GM06990 (cell line): ENCODE measurements around the gene AFG3L2.
A peak's percentile ranks its signal among the peaks of the same experiment; 100 is the strongest.

Experiments used
- DNase-seq: peaks from one replicate; pipeline ENCODE4 v3.0.0-alpha.2; 2011; ENCODE audit not compliant: insufficient read length; ENCODE audit errors: extremely low read depth
- H3K27me3 ChIP-seq: replicated peaks from 2 replicates; pipeline ENCODE4 v1.6.0; 2011; ENCODE audit warnings: low read length; ENCODE audit not compliant: control insufficient read depth, insufficient read depth
- H3K36me3 ChIP-seq: 2 replicates; pipeline ENCODE4 v1.5.1; 2011; ENCODE audit warnings: low read length; ENCODE audit not compliant: control insufficient read depth, insufficient read depth
- H3K4me3 ChIP-seq: replicated peaks from 2 replicates; pipeline ENCODE4 v1.5.1; 2011; ENCODE audit warnings: low read depth, mild to moderate bottlenecking, control low read depth, low read length
- CTCF ChIP-seq: IDR thresholded peaks from 2 replicates; pipeline ENCODE4 v1.5.1; 2011; ENCODE audit warnings: low read length, control low read depth, mild to moderate bottlenecking, inconsistent platforms; ENCODE audit not compliant: insufficient read depth, poor library complexity, severe bottlenecking

Gene AFG3L2

GRCh38 chr18:12308386-12309100, 68.5 kb downstream of the AFG3L2 start:
- TF ChIP-seq CTCF = no peak
- DNase-seq = peak; percentile 66

GRCh38 chr18:12307701-12308385, 69.2 kb downstream of the AFG3L2 start, which contains the start of gene TUBB6:
Gene TUBB6, plus strand, starts transcription at chr18:12308241. Its CDS starts 52 bp downstream, at chr18:12308293.
- DNase-seq = peak; percentile 61
- no peak for TF ChIP-seq CTCF
- Histone ChIP-seq H3K27me3 (peaks cover 2% of the 10 kb centered on the region; the same call in 1 of the 2 replicates), H3K36me3 (no peaks in the 10 kb centered on the region), H3K4me3 (peak within 1 kb of the TSS; percentile 52)

More at GRCh38 chr18:12308386-12309100, 68.5 kb downstream of the AFG3L2 start:
- Histone ChIP-seq H3K4me3 (peak overlapping the region; percentile 52), H3K36me3 (no peaks in the 10 kb centered on the region), H3K27me3 (peaks cover 2% of the 10 kb centered on the region; the same call in 1 of the 2 replicates)

GRCh38 chr18:12306752-12307700, 70.0 kb downstream of the AFG3L2 start:
- Histone ChIP-seq H3K4me3 (peak overlapping the region; percentile 10; the same call in 1 of the 2 replicates), H3K36me3 (no peaks in the 10 kb centered on the region), H3K27me3 (peaks cover 2% of the 10 kb centered on the region; the same call in 1 of the 2 replicates)
- DNase-seq = no peak
- no peak for TF ChIP-seq CTCF

- no peak for TF ChIP-seq CTCF
- H3K4me3 ChIP-seq = no peak overlapping the region
- H3K36me3 ChIP-seq = no peaks in the 10 kb centered on the region
- peaks cover 2% of the 10 kb centered on the region; the same call in 1 of the 2 replicates for H3K27me3 ChIP-seq
- no peak for DNase-seq
Observed at GRCh38 chr18:12305930-12306629, 70.9 kb downstream of the AFG3L2 start.

- no peak for TF ChIP-seq CTCF
- H3K4me3 ChIP-seq = no peak overlapping the region
- peaks cover 2% of the 10 kb centered on the region; the same call in 1 of the 2 replicates for H3K27me3 ChIP-seq
- H3K36me3 ChIP-seq = no peaks in the 10 kb centered on the region
- DNase-seq = no peak
Observed at GRCh38 chr18:12305211-12305610, 71.8 kb downstream of the AFG3L2 start.
